Dermis microvascular lymphatic vessel endothelial cell (primary cell): ENCODE data around the gene SLC7A5. TPM values are rescaled to one million over a fixed set of nuclear protein-coding genes. Genes with fewer than 3 reads are reported as not detected.

ENCODE experiments used
- DNase-seq, 2 donors: peaks; one replicate each; pipeline versions ENCODE4 v3.0.0 to v3.0.0-alpha.2; 2010; ENCODE audit warnings: low read depth in 2 of 2
- total RNA-seq: library from RNA; depleted of rRNA; stranded (reverse); fragments of >200 nt; gene quantifications from 2 replicates; pipeline ENCODE4 v1.2.1, GENCODE V29; 2014

Gene SLC7A5
- total RNA-seq, 1 donor from 2014 or later = 2.7 TPM

GRCh38 chr16:87846705-87847466 lies 22.4 kb downstream of the SLC7A5 start:
- no peak for DNase-seq

GRCh38 chr16:87845807-87846619 lies 23.3 kb downstream of the SLC7A5 start:
- no peak for DNase-seq

GRCh38 chr16:87845213-87845612 lies 24.1 kb downstream of the SLC7A5 start:
- DNase-seq = no peak

- DNase-seq = no peak
Observed at GRCh38 chr16:87844809-87845208, 24.5 kb downstream of the SLC7A5 start.

GRCh38 chr16:87844120-87844733 lies 25.1 kb downstream of the SLC7A5 start:
- no peak for DNase-seq

GRCh38 chr16:87843678-87844105 lies 25.6 kb downstream of the SLC7A5 start:
- DNase-seq = no peak

GRCh38 chr16:87842209-87842869 lies 27.0 kb downstream of the SLC7A5 start:
- DNase-seq = no peak

- DNase-seq = no peak
Observed at GRCh38 chr16:87841340-87842208, 27.7 kb downstream of the SLC7A5 start.

- peak in 1 of 2 donors; percentile 44 for DNase-seq
Observed at GRCh38 chr16:87840271-87840978, 28.9 kb downstream of the SLC7A5 start.

GRCh38 chr16:87839542-87840270 lies 29.6 kb downstream of the SLC7A5 start:
- no peak for DNase-seq

- no peak for DNase-seq
Observed at GRCh38 chr16:87838643-87839541, 30.4 kb downstream of the SLC7A5 start.

GRCh38 chr16:87837627-87838289 lies 31.5 kb downstream of the SLC7A5 start:
- DNase-seq = no peak

- peak; percentile 94 to 95 for DNase-seq
Observed at GRCh38 chr16:87836844-87837581, 32.3 kb downstream of the SLC7A5 start.

GRCh38 chr16:87836346-87836843 lies 32.9 kb downstream of the SLC7A5 start:
- no peak for DNase-seq

GRCh38 chr16:87835882-87836331 lies 33.4 kb downstream of the SLC7A5 start:
- DNase-seq = no peak

GRCh38 chr16:87834668-87835473 lies 34.4 kb downstream of the SLC7A5 start:
- peak in 1 of 2 donors; percentile 46 for DNase-seq
